Liver (tissue), 9 donors: Measurements from ENCODE around the gene EPS8L1. TPM values are rescaled to one million over a fixed set of nuclear protein-coding genes. Genes with fewer than 3 reads are reported as not detected.

Experiments
- DNase-seq: peaks from one replicate; pipeline ENCODE4 v3.0.0-alpha.2; 2017; ENCODE audit warnings: low spot score
- H3K27ac ChIP-seq, 2 donors: one replicate each; pipeline ENCODE4 v1.7.0; 2013; ENCODE audit warnings: inconsistent platforms in 2 of 2, low read length in 2 of 2, control low read depth in 1 of 2, low read depth in 1 of 2, mild to moderate bottlenecking in 1 of 2
- H3K27me3 ChIP-seq, 4 donors: one replicate each; pipeline versions ENCODE4 v1.6.1 to v1.7.0; 2013; ENCODE audit warnings: low read length in 3 of 4, inconsistent platforms in 1 of 4, mild to moderate bottlenecking in 1 of 4, moderate library complexity in 1 of 4; ENCODE audit not compliant: control insufficient read depth in 4 of 4, insufficient read depth in 4 of 4
- H3K36me3 ChIP-seq, 4 donors: one replicate each; pipeline versions ENCODE4 v1.6.1 to v1.7.0; 2013; ENCODE audit warnings: low read length in 3 of 4, mild to moderate bottlenecking in 3 of 4, low read depth in 1 of 4, moderate library complexity in 1 of 4; ENCODE audit not compliant: control insufficient read depth in 4 of 4, insufficient read depth in 3 of 4
- H3K4me1 ChIP-seq, 4 donors: one replicate each; pipeline versions ENCODE4 v1.6.1 to v1.7.0; 2013; ENCODE audit warnings: low read length in 3 of 4, mild to moderate bottlenecking in 3 of 4, moderate library complexity in 1 of 4; ENCODE audit not compliant: control insufficient read depth in 4 of 4, insufficient read depth in 4 of 4
- H3K4me3 ChIP-seq, 3 donors: one replicate each; pipeline versions ENCODE4 v1.6.1 to v1.7.0; 2013; ENCODE audit warnings: low read length in 3 of 3, control low read depth in 1 of 3, low read depth in 1 of 3, mild to moderate bottlenecking in 1 of 3
- H3K9ac ChIP-seq, 2 donors: one replicate each; pipeline ENCODE4 v1.7.0; 2013; ENCODE audit warnings: low read length in 2 of 2, mild to moderate bottlenecking in 2 of 2, moderate library complexity in 2 of 2, control low read depth in 1 of 2, low read depth in 1 of 2
- H3K9me3 ChIP-seq, 4 donors: one replicate each; pipeline versions ENCODE4 v1.6.1 to v1.7.0; 2013; ENCODE audit warnings: low read length in 3 of 4; ENCODE audit not compliant: control insufficient read depth in 4 of 4
- ATF3 ChIP-seq: IDR thresholded peaks from 2 replicates; pipeline ENCODE4 v1.6.1; 2016; ENCODE audit warnings: antibody characterized with exemption
- CTCF ChIP-seq: fragments of 150-350 bp; IDR thresholded peaks from 2 replicates; pipeline ENCODE4 v1.5.1; 2017; ENCODE audit warnings: improper control_type of control experiment, low read depth, low read length; ENCODE audit not compliant: missing input control
- EGR1 ChIP-seq, 2 donors: IDR thresholded peaks; 2 replicates each; pipeline ENCODE4 v1.6.1; 2016 to 2018; ENCODE audit warnings: antibody characterized with exemption in 2 of 2, low read depth in 2 of 2
- FOXA1 ChIP-seq: IDR thresholded peaks from 2 replicates; pipeline ENCODE4 v1.6.1; 2016; ENCODE audit warnings: antibody characterized with exemption
- FOXA2 ChIP-seq: IDR thresholded peaks from 2 replicates; pipeline ENCODE4 v1.6.1; 2016; ENCODE audit warnings: antibody characterized with exemption
- GABPA ChIP-seq, 2 donors: IDR thresholded peaks in 1 of 2; conservative IDR thresholded peaks in 1 of 2; 2 replicates each; pipeline ENCODE4 v1.6.1; 2016; ENCODE audit warnings: antibody characterized with exemption in 2 of 2, mild to moderate bottlenecking in 1 of 2, moderate library complexity in 1 of 2
- HNF4A ChIP-seq, 2 donors: conservative IDR thresholded peaks; 2 replicates each; pipeline ENCODE4 v1.6.1; 2016; ENCODE audit warnings: antibody characterized with exemption in 2 of 2, mild to moderate bottlenecking in 2 of 2
- HNF4G ChIP-seq: IDR thresholded peaks from 2 replicates; pipeline ENCODE4 v1.6.1; 2016; ENCODE audit warnings: antibody characterized with exemption
- JUND ChIP-seq, 2 donors: IDR thresholded peaks; 2 replicates each; pipeline ENCODE4 v1.6.1; 2016; ENCODE audit warnings: antibody characterized with exemption in 2 of 2
- MAX ChIP-seq: IDR thresholded peaks from 2 replicates; pipeline ENCODE4 v1.6.1; 2016; ENCODE audit warnings: antibody characterized with exemption
- NR2F2 ChIP-seq: IDR thresholded peaks from 2 replicates; pipeline ENCODE4 v1.6.1; 2016; ENCODE audit warnings: antibody characterized with exemption
- RAD21 ChIP-seq, 2 donors: IDR thresholded peaks; 2 replicates each; pipeline ENCODE4 v1.6.1; 2016; ENCODE audit warnings: antibody characterized with exemption in 2 of 2, mild to moderate bottlenecking in 2 of 2
- REST ChIP-seq: IDR thresholded peaks from 2 replicates; pipeline ENCODE4 v1.6.1; 2016; ENCODE audit warnings: antibody characterized with exemption, mild to moderate bottlenecking
- RXRA ChIP-seq, 2 donors: IDR thresholded peaks; 2 replicates each; pipeline ENCODE4 v1.6.1; 2017 to 2018; ENCODE audit warnings: antibody characterized with exemption in 2 of 2, mild to moderate bottlenecking in 1 of 2
- SP1 ChIP-seq: IDR thresholded peaks from 2 replicates; pipeline ENCODE4 v1.6.1; 2018; ENCODE audit warnings: antibody characterized with exemption, mild to moderate bottlenecking
- TAF1 ChIP-seq: conservative IDR thresholded peaks from 2 replicates; pipeline ENCODE4 v1.6.1; 2016; ENCODE audit warnings: antibody characterized with exemption, mild to moderate bottlenecking
- YY1 ChIP-seq: IDR thresholded peaks from 2 replicates; pipeline ENCODE4 v1.6.1; 2016; ENCODE audit warnings: antibody characterized with exemption, mild to moderate bottlenecking
- ZBTB33 ChIP-seq: IDR thresholded peaks from 2 replicates; pipeline ENCODE4 v1.6.1; 2016; ENCODE audit warnings: antibody characterized with exemption
- WGBS: extraction: QIAGEN DNeasy Blood & Tissue Kit; methylation state at CpG from one replicate; pipeline ENCODE4 v1.1.7; 2013; 5-methylcytosine and 5-hydroxymethylcytosine counted together
- polyA plus RNA-seq, 2 donors: library from polyadenylated mRNA; stranded (reverse) in 1 of 2; unstranded in 1 of 2; fragments of 200-250 nt in 1 of 2; fragments of >200 nt in 1 of 2; fragmentation: Nextera tagmentation in 1 of 2; extraction: Ambion mirVana in 1 of 2; gene quantifications; one replicate each; pipeline versions ENCODE4 v1.2.1 to v1.2.3, GENCODE V29; 2013 to 2015
- total RNA-seq, 2 donors: library from RNA; depleted of rRNA; stranded (reverse); fragments of >200 nt; gene quantifications; one replicate each; pipeline ENCODE4 v1.2.3, GENCODE V29; 2014
- donor health status: healthy.
- donor health status: healthy.
- donor health status: healthy.
- donor health status: healthy.
- donor health status: healthy.

EPS8L1 gene
- total and polyA plus RNA-seq, 4 donors = 0.40 to 1.5 (median 0.87) TPM

- WGBS = 97% methylated on average over 30 of the region's 30 CpGs
- DNase-seq = no peak
Measured at GRCh38 chr19:55044771-55045716, 30.6 kb upstream of the EPS8L1 start.

More at GRCh38 chr19:55044771-55045716, 30.6 kb upstream of the EPS8L1 start:
- H3K4me3 ChIP-seq = no peak overlapping the region
- H3K4me1 ChIP-seq = no peaks in the 10 kb centered on the region
- peaks cover 16 to 56% (median 32%) of the 10 kb centered on the region in 4 donors for H3K36me3 ChIP-seq
- no peaks in the 10 kb centered on the region for H3K27me3 ChIP-seq
- no peaks in the 10 kb centered on the region for H3K9me3 ChIP-seq
- H3K27ac ChIP-seq = no peak overlapping the region
- TF ChIP-seq RAD21 (IDR thresholded peaks at IDR 0.05) = no peak
- no peak for TF ChIP-seq ATF3
- TF ChIP-seq FOXA2 = no peak
- no peak for TF ChIP-seq SP1
- no peak for TF ChIP-seq RXRA (IDR thresholded peaks at IDR 0.05)
- TF ChIP-seq HNF4G = no peak
- no peak for TF ChIP-seq TAF1
- TF ChIP-seq ZBTB33 = no peak
- TF ChIP-seq GABPA (IDR thresholded peaks at IDR 0.05 in 1 of 2, conservative IDR thresholded peaks at IDR 0.05 in 1 of 2) = no peak
- TF ChIP-seq HNF4A (conservative IDR thresholded peaks at IDR 0.05) = no peak
- no peak for TF ChIP-seq YY1
- TF ChIP-seq NR2F2 = no peak
- TF ChIP-seq EGR1 (IDR thresholded peaks at IDR 0.05; ENCODE audit: low read depth in 2 of 2) = no peak
- no peak for TF ChIP-seq CTCF
- no peak for TF ChIP-seq REST
- TF ChIP-seq FOXA1 = no peak
- no peak for TF ChIP-seq MAX
- no peak for TF ChIP-seq JUND (IDR thresholded peaks at IDR 0.05)
- no peak overlapping the region for H3K9ac ChIP-seq
